Smooth muscle cell (in vitro differentiated cells): ENCODE measurements around the gene PXDC1. TPM values are rescaled to one million over a fixed set of nuclear protein-coding genes. Genes with fewer than 3 reads are reported as not detected.

ENCODE experiments used
- DNase-seq: peaks from one replicate; lab custom pipeline; 2025; ENCODE audit not compliant: unreplicated experiment; lab: John Stamatoyannopoulos, UW
- H2AFZ ChIP-seq: fragments of 200-600 bp; sonication (generic); 2 replicates; pipeline ENCODE4 v1.6.0; 2016; ENCODE audit warnings: antibody characterized with exemption, low read depth, mild to moderate bottlenecking
- H3F3A ChIP-seq: fragments of 200-600 bp; sonication (generic); 2 replicates; pipeline ENCODE4 v1.6.0; 2017; ENCODE audit warnings: antibody characterized with exemption, low read depth
- H3K27ac ChIP-seq: fragments of 200-600 bp; sonication (generic); 2 replicates; pipeline ENCODE4 v1.5.1; 2016; ENCODE audit warnings: low read depth, mild to moderate bottlenecking
- H3K27me3 ChIP-seq: fragments of 200-600 bp; sonication (generic); 2 replicates; pipeline ENCODE4 v1.6.1; 2016; ENCODE audit warnings: low read depth, mild to moderate bottlenecking
- H3K36me3 ChIP-seq: fragments of 200-600 bp; sonication (generic); 2 replicates; pipeline ENCODE4 v1.5.1; 2016; ENCODE audit warnings: low read depth
- H3K4me1 ChIP-seq: fragments of 200-600 bp; sonication (generic); 2 replicates; pipeline ENCODE4 v1.5.1; 2016; ENCODE audit warnings: low read depth
- H3K4me2 ChIP-seq: fragments of 200-600 bp; sonication (generic); 2 replicates; pipeline ENCODE4 v1.6.0; 2016; ENCODE audit warnings: mild to moderate bottlenecking
- H3K4me3 ChIP-seq: fragments of 200-600 bp; sonication (generic); 2 replicates; pipeline ENCODE4 v1.5.1; 2016; ENCODE audit warnings: mild to moderate bottlenecking
- H3K79me2 ChIP-seq: fragments of 200-600 bp; sonication (generic); 2 replicates; pipeline ENCODE4 v1.6.0; 2016; ENCODE audit warnings: low read depth, mild to moderate bottlenecking
- H3K9ac ChIP-seq: fragments of 200-600 bp; sonication (generic); 2 replicates; pipeline ENCODE4 v1.6.0; 2016; ENCODE audit warnings: low read depth
- H3K9me3 ChIP-seq: fragments of 200-600 bp; sonication (generic); replicated peaks from 2 replicates; pipeline ENCODE4 v1.5.1; 2016; ENCODE audit warnings: low read depth
- H4K20me1 ChIP-seq: fragments of 200-600 bp; sonication (generic); 2 replicates; pipeline ENCODE4 v1.6.0; 2016; ENCODE audit warnings: low read depth
- CTCF ChIP-seq: fragments of 200-600 bp; sonication (generic); IDR thresholded peaks from 2 replicates; pipeline ENCODE4 v1.5.1; 2017; ENCODE audit warnings: borderline replicate concordance, mild to moderate bottlenecking, antibody characterized with exemption; ENCODE audit not compliant: insufficient read depth, poor library complexity, severe bottlenecking
- WGBS: methylation state at CpG from one replicate; pipeline ENCODE4 v1.1.7; 2016; ENCODE audit warnings: low lambda C conversion rate; 5-methylcytosine and 5-hydroxymethylcytosine counted together
- polyA plus RNA-seq: library from polyadenylated mRNA; unstranded; fragments of >200 nt; fragmentation: Nextera tagmentation; extraction: Ambion mirVana; gene quantifications from 2 replicates; pipeline ENCODE4 v1.2.1, GENCODE V29; 2016
- total RNA-seq: library from RNA; depleted of rRNA; stranded (reverse); fragments of >200 nt; gene quantifications from 2 replicates; pipeline ENCODE4 v1.2.3, GENCODE V29; 2014

The PXDC1 gene
- total and polyA plus RNA-seq, 2 experiments from 2014 or later: 49.1 to 78.6 TPM

- no peak for TF ChIP-seq CTCF
- Histone ChIP-seq H3K27ac (no peak overlapping the region), H3K4me3 (no peak overlapping the region), H4K20me1 (peaks cover 100% of the 10 kb centered on the region), H2AFZ (no peak overlapping the region), H3K4me2 (no peak overlapping the region), H3K4me1 (no peaks in the 10 kb centered on the region), H3F3A (peaks cover 8% of the 10 kb centered on the region), H3K36me3 (peaks cover 25% of the 10 kb centered on the region), H3K9ac (no peak overlapping the region), H3K9me3 (no peaks in the 10 kb centered on the region), H3K27me3 (no peaks in the 10 kb centered on the region), H3K79me2 (peaks cover 100% of the 10 kb centered on the region)
- DNase-seq: no peak
- 77% methylated on average over 16 of the region's 16 CpGs for WGBS
These were observed 12.1 kb downstream of the PXDC1 start for GRCh38 chr6:3739311-3739897.

GRCh38 chr6:3738381-3739131, 13.0 kb downstream of the PXDC1 start:
- H3K27ac ChIP-seq: no peak overlapping the region
- WGBS: 88% methylated on average over 19 of the region's 19 CpGs
- H2AFZ ChIP-seq: no peak overlapping the region
- no peaks in the 10 kb centered on the region for H3K9me3 ChIP-seq
- H3K36me3 ChIP-seq: peaks cover 25% of the 10 kb centered on the region
- H4K20me1 ChIP-seq: peaks cover 100% of the 10 kb centered on the region
- H3K4me3 ChIP-seq: no peak overlapping the region
- H3F3A ChIP-seq: peaks cover 2% of the 10 kb centered on the region
- H3K4me1 ChIP-seq: no peaks in the 10 kb centered on the region
- DNase-seq: no peak
- H3K27me3 ChIP-seq: no peaks in the 10 kb centered on the region
- no peak overlapping the region for H3K4me2 ChIP-seq
- H3K9ac ChIP-seq: no peak overlapping the region
- peaks cover 100% of the 10 kb centered on the region for H3K79me2 ChIP-seq
- no peak for TF ChIP-seq CTCF

GRCh38 chr6:3737831-3738210, 13.7 kb downstream of the PXDC1 start:
- Histone ChIP-seq H4K20me1 (peaks cover 100% of the 10 kb centered on the region), H3K4me2 (no peak overlapping the region), H3K4me3 (no peak overlapping the region), H2AFZ (no peak overlapping the region), H3K27ac (no peak overlapping the region), H3K4me1 (no peaks in the 10 kb centered on the region), H3K9ac (no peak overlapping the region), H3F3A (peaks cover 3% of the 10 kb centered on the region), H3K27me3 (no peaks in the 10 kb centered on the region), H3K79me2 (peaks cover 98% of the 10 kb centered on the region), H3K36me3 (peaks cover 25% of the 10 kb centered on the region), H3K9me3 (no peaks in the 10 kb centered on the region)
- no peak for TF ChIP-seq CTCF
- WGBS: 94% methylated on average over 12 of the region's 12 CpGs
- no peak for DNase-seq
